HepG2 (cell line): ENCODE results near the gene SELENOV. TPM values are rescaled to one million over a fixed set of nuclear protein-coding genes. Genes with fewer than 3 reads are reported as not detected.

Source experiments
- HMG20B ChIP-seq: conservative IDR thresholded peaks from 2 replicates; pipeline ENCODE4 v1.6.1; 2016; ENCODE audit warnings: missing genetic modification reagents, missing compliant biosample characterization
- MEIS2 ChIP-seq: sonication (generic); formaldehyde crosslinking; IDR thresholded peaks from 2 replicates; pipeline ENCODE4 v1.9.0; 2021; ENCODE audit warnings: mild to moderate bottlenecking, missing genetic modification reagents
- MTA3 ChIP-seq: sonication (generic); formaldehyde crosslinking; IDR thresholded peaks from 2 replicates; pipeline ENCODE4 v1.4.0; 2020; ENCODE audit warnings: missing genetic modification reagents
- NR2F2 ChIP-seq: IDR thresholded peaks from 2 replicates; pipeline ENCODE4 v1.6.1; 2012; ENCODE audit warnings: low read depth, inconsistent platforms, borderline replicate concordance
- POGK ChIP-seq: sonication (generic); formaldehyde crosslinking; conservative IDR thresholded peaks from 2 replicates; pipeline ENCODE4 v1.8.0; 2022; ENCODE audit warnings: mild to moderate bottlenecking, moderate library complexity, missing genetic modification reagents
- SRSF4 ChIP-seq: fragments of 200-400 bp; formaldehyde crosslinking; IDR thresholded peaks from one replicate; pipeline ENCODE4 v1.6.1; 2018; ENCODE audit warnings: mild to moderate bottlenecking, low read depth, low read length, moderate library complexity; ENCODE audit not compliant: poor library complexity, severe bottlenecking
- TEAD3 ChIP-seq: optimal IDR thresholded peaks from 2 replicates; pipeline ENCODE3; 2016; ENCODE audit warnings: borderline replicate concordance
- THAP7 ChIP-seq: sonication (generic); formaldehyde crosslinking; IDR thresholded peaks from 2 replicates; pipeline ENCODE4 v1.8.1; 2023; ENCODE audit warnings: mild to moderate bottlenecking, missing genetic modification reagents
- XRCC5 ChIP-seq: fragments of 200-400 bp; formaldehyde crosslinking; optimal IDR thresholded peaks from 2 replicates; pipeline ENCODE3; 2017; ENCODE audit warnings: mild to moderate bottlenecking, low read length
- ZNF17 ChIP-seq: sonication (generic); formaldehyde crosslinking; IDR thresholded peaks from 2 replicates; pipeline ENCODE4 v1.5.0; 2020; ENCODE audit warnings: mild to moderate bottlenecking, missing genetic modification reagents
- ZNF264 ChIP-seq: sonication (generic); formaldehyde crosslinking; IDR thresholded peaks from 2 replicates; pipeline ENCODE4 v1.4.0; 2020; ENCODE audit warnings: missing genetic modification reagents
- ZNF777 ChIP-seq: sonication (generic); formaldehyde crosslinking; IDR thresholded peaks from 2 replicates; pipeline ENCODE4 v1.4.0; 2020; ENCODE audit warnings: missing genetic modification reagents
- ZNF781 ChIP-seq: sonication (generic); formaldehyde crosslinking; IDR thresholded peaks from 2 replicates; pipeline ENCODE4 v1.5.1; 2020; ENCODE audit warnings: borderline replicate concordance, mild to moderate bottlenecking, missing genetic modification reagents; ENCODE audit errors: not compliant biosample characterization
- polyA plus RNA-seq, 8 experiments: library from polyadenylated mRNA; depleted of rRNA in 3 of 8; stranded (reverse) in 7 of 8; unstranded in 1 of 8; fragments of >200 nt; fragmentation: Illumina TruSeq in 4 of 8; extraction: Trizol in 4 of 8; gene quantifications; 2 replicates each; pipeline versions ENCODE4 v1.2.1 to v1.2.3, GENCODE V29; 2011 to 2016; ENCODE audit warnings: low read depth in 4 of 8, missing spikeins in 1 of 8, mixed read lengths in 1 of 8; ENCODE audit not compliant: insufficient read depth in 1 of 8
- total RNA-seq, 5 experiments: library from RNA; depleted of rRNA; stranded (reverse); fragments of >200 nt; fragmentation: Illumina TruSeq; extraction: Trizol; gene quantifications; 2 replicates each; pipeline ENCODE4 v1.2.3, GENCODE V29; 2016; ENCODE audit warnings: low read depth in 1 of 5
- TF ChIP-seq, protein P1 (sequence below): sonication (generic); formaldehyde crosslinking; IDR thresholded peaks from 2 replicates; pipeline ENCODE4 v1.8.1; 2022; ENCODE audit warnings: low read depth, mild to moderate bottlenecking, missing genetic modification reagents
- TF ChIP-seq, protein P2 (sequence below): sonication (generic); formaldehyde crosslinking; IDR thresholded peaks from 2 replicates; pipeline ENCODE4 v1.5.0; 2020; ENCODE audit warnings: mild to moderate bottlenecking, low read depth, missing genetic modification reagents, borderline replicate concordance
- TF ChIP-seq, protein P3 (sequence below): sonication (generic); formaldehyde crosslinking; IDR thresholded peaks from 2 replicates; pipeline ENCODE4 v1.8.1; 2023; ENCODE audit warnings: missing genetic modification reagents, mild to moderate bottlenecking, borderline replicate concordance

SELENOV gene
- total and polyA plus RNA-seq, 2 of the 13 experiments (the other 11 are each of a cell fraction or from before 2014, with no cell fraction given) = not detected

- TF ChIP-seq, protein P1, sequence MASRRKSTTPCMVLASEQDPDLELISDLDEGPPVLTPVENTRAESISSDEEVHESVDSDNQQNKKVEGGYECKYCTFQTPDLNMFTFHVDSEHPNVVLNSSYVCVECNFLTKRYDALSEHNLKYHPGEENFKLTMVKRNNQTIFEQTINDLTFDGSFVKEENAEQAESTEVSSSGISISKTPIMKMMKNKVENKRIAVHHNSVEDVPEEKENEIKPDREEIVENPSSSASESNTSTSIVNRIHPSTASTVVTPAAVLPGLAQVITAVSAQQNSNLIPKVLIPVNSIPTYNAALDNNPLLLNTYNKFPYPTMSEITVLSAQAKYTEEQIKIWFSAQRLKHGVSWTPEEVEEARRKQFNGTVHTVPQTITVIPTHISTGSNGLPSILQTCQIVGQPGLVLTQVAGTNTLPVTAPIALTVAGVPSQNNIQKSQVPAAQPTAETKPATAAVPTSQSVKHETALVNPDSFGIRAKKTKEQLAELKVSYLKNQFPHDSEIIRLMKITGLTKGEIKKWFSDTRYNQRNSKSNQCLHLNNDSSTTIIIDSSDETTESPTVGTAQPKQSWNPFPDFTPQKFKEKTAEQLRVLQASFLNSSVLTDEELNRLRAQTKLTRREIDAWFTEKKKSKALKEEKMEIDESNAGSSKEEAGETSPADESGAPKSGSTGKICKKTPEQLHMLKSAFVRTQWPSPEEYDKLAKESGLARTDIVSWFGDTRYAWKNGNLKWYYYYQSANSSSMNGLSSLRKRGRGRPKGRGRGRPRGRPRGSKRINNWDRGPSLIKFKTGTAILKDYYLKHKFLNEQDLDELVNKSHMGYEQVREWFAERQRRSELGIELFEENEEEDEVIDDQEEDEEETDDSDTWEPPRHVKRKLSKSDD (CRISPR knock-in tag) = no peak
- TF ChIP-seq, protein P2, sequence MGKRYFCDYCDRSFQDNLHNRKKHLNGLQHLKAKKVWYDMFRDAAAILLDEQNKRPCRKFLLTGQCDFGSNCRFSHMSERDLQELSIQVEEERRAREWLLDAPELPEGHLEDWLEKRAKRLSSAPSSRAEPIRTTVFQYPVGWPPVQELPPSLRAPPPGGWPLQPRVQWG (CRISPR knock-in tag) = no peak
- TF ChIP-seq XRCC5 (peak; percentile 41), ZNF17 (no peak), ZNF781 (no peak), NR2F2 (no peak), ZNF777 (no peak; the same call in 1 of the 2 replicates), MTA3 (CRISPR knock-in tag) (no peak), SRSF4 (no peak), POGK (CRISPR knock-in tag) (0 out of 2 replicates have a peak, but pooled peaks have one; percentile 31), TEAD3 (CRISPR knock-in tag) (peak; percentile 79), ZNF264 (CRISPR knock-in tag) (0 out of 2 replicates have a peak, but pooled peaks have one; percentile 43), THAP7 (no peak), MEIS2 (CRISPR knock-in tag) (peak; percentile 69), HMG20B (CRISPR knock-in tag) (no peak)
- TF ChIP-seq, protein P3, sequence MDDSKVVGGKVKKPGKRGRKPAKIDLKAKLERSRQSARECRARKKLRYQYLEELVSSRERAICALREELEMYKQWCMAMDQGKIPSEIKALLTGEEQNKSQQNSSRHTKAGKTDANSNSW = no peak
These were observed 24.8 kb downstream of the SELENOV start, which contains the start of gene EID2 (continued) for GRCh38 chr19:39539518-39540332.
